ENCODE data around the gene RNASE13. TPM values are rescaled to one million over a fixed set of nuclear protein-coding genes. Genes with fewer than 3 reads are reported as not detected.
A peak's percentile ranks its signal among the peaks of the same experiment; 100 is the strongest.

Gene RNASE13
- total RNA-seq, 4 donors from 2014 or later: not detected

- WGBS, 2 donors (ENCODE audit: low coverage in 1 of 2): no CpG with 5 or more reads among the region's 37 CpGs
- Histone ChIP-seq H3K36me3 (peaks cover 0 to 37% of the 10 kb centered on the region in 2 donors), H3K9me3 (no peaks in the 10 kb centered on the region), H3K4me3 (peak overlapping the region; percentile 66 to 78), H3K27ac (peak overlapping the region; percentile 2 to 93 (median 88)), H3K27me3 (no peaks in the 10 kb centered on the region), H3K4me1 (peaks cover 0 to 47% (median 22%) of the 10 kb centered on the region in 3 donors)
- peak; percentile 74 for ATAC-seq
- peak in 1 of 2 donors; percentile 15 for TF ChIP-seq POLR2A (IDR thresholded peaks at IDR 0.05)
- TF ChIP-seq EP300 (IDR thresholded peaks at IDR 0.05): no peak
- TF ChIP-seq CTCF (IDR thresholded peaks at IDR 0.05): peak in 1 of 4 experiments; percentile 9
- TF ChIP-seq POLR2AphosphoS5 (IDR thresholded peaks at IDR 0.05): peak; percentile 44
These were observed 36.8 kb upstream of the RNASE13 start for GRCh38 chr14:21071225-21072030.

- Histone ChIP-seq H3K9me3 (no peaks in the 10 kb centered on the region), H3K4me1 (peaks cover 0 to 47% (median 22%) of the 10 kb centered on the region in 3 donors), H3K27me3 (no peaks in the 10 kb centered on the region), H3K27ac (peak overlapping the region; percentile 30 to 93 (median 88)), H3K36me3 (peaks cover 0 to 30% of the 10 kb centered on the region in 2 donors), H3K4me3 (peak overlapping the region; percentile 66 to 78)
- TF ChIP-seq POLR2A (IDR thresholded peaks at IDR 0.05) (peak in 1 of 2 donors; percentile 6), EP300 (IDR thresholded peaks at IDR 0.05) (no peak)
- ATAC-seq: peak; percentile 10
- WGBS, 2 donors (ENCODE audit: low coverage in 1 of 2): 0 to 1% methylated on average over 1 to 10 of the region's 23 CpGs
These were observed 36.1 kb upstream of the RNASE13 start for GRCh38 chr14:21070610-21071224.

DNA sequence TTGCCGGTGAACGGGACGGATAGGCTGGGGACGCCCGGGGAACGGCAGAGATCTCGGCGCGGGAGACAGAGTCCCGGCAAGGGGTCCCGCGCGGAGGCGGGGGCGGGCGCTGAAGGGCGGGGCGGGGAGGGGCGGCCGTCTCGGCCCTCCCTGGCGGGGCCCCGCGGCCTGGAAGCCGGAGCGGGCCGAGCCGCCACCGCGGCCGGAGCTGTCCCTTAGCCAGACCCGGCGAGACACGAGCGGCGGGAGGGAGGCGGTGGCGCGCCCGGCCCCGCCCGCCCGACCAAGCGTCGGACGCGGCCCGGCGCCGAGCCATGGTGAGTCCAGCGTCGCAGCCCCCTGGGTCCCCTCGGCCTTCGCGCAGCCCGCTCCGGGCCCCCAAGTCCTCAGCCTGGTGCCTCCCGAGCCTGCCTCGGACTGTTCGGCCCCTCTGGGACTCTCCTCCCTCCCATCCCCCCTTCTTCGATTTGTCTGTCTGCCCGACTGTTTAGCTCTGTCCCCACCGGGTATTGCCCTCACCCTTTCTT, 35.5 kb upstream of the RNASE13 start, which contains the start of gene ARHGEF40:
ARHGEF40 (plus strand) TSS at position 222 of the 527 bp plus-strand sequence; CDS start at position 315, 93 bp downstream.
- TF ChIP-seq POLR2AphosphoS5 (IDR thresholded peaks at IDR 0.05) (no peak), POLR2A (IDR thresholded peaks at IDR 0.05) (peak; percentile 38 to 44)
- Histone ChIP-seq H3K27me3 (no peaks in the 10 kb centered on the region), H3K27ac (peak within 1 kb of the TSS; percentile 30 to 93 (median 88)), H3K9me3 (no peaks in the 10 kb centered on the region), H3K4me1 (peaks cover 0 to 47% (median 22%) of the 10 kb centered on the region in 3 donors), H3K36me3 (peaks cover 0 to 24% of the 10 kb centered on the region in 2 donors), H3K4me3 (peak within 1 kb of the TSS; percentile 66 to 78)
- peak; percentile 70 for ATAC-seq
- 0% methylated on average over 5 to 9 of the region's 63 CpGs for WGBS, 2 donors (ENCODE audit: low coverage in 1 of 2)

DNA sequence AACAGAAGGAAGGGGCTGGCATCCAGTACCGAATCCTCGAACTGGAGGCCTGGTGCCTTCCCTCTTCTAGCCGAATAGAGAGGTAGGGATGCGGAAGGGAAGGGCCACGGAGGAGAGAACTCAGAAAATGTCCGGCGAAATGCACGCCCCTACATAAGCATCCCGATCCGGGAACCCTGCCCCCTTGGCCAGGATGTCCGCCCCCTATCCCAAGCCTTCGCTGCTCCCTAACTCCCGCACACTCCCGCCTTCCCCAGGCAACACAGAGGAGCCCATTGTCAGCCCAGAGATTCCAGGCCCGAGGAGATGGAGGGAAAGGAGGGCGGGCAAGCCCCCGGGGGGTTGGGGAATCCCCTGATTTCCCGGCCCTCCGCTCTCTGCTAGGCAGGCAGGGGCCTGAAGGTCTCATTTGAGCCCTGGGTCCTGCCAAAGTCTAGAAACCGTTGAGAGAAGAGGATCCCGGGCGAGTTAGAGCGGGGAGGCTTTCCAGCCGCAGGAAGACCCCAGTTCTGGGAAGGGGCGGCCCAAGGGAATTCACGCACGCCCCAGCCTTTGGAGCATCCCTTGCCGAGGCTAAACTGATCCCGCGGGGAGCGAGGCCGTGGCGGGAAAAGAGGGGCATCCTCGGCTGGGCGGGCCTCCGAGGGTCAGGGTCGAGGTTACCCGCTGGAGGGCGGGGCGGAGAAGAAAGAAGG, 34.9 kb upstream of the RNASE13 start:
- H3K4me1 ChIP-seq: peaks cover 0 to 47% (median 22%) of the 10 kb centered on the region in 3 donors
- ATAC-seq: peak; percentile 4
- 0% methylated on average over 3 to 7 of the region's 40 CpGs for WGBS, 2 donors (ENCODE audit: low coverage in 1 of 2)
- no peaks in the 10 kb centered on the region for H3K9me3 ChIP-seq
- peak overlapping the region; percentile 4 to 93 (median 88) for H3K27ac ChIP-seq
- TF ChIP-seq CTCF (IDR thresholded peaks at IDR 0.05): peak in 1 of 4 experiments; percentile 8
- no peak for TF ChIP-seq EP300 (IDR thresholded peaks at IDR 0.05)
- H3K4me3 ChIP-seq: peak overlapping the region; percentile 66 to 78
- peaks cover 0 to 18% of the 10 kb centered on the region in 2 donors for H3K36me3 ChIP-seq
- H3K27me3 ChIP-seq: no peaks in the 10 kb centered on the region

DNA sequence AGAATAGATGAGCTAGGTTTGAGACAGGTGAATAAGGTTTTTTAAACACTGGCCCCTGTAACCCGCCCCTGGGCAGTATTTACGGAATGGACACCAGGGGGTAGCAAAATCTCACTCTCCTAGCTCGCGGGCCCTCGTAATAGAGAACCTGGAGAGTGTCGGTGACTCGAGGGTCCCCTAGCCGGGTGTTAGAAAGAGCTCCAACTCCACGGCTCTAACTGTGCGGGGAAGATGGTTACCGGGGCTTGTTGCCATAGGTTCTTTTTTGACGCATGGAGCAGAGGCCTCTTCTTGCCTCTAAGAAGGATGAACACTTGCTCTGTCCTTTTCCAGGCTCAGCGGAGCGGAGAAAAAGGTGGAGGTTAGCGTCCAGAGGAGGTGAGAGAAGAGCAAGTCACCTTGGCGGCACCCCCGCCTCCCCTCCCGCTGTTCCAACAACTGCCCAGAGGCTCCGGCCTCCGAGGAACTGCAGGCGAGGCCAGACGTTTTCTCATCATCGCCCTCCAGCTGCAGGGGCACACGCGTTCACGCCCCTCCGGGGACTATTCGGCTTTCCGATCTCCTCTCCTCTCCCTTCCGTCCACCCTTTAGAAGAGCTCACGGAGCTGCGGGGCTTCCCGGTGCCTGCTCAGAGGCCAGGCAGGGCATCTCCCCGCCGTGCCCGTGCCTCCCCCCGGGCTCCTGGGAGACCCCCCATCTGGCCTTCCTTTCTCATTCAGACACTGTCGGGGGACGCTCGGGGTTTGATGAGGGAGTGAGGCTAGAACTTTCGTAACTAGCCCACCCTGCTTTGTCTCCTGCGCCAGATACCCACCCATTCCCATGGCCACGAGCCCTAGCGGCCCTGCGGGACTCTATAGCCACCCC, 34.1 kb upstream of the RNASE13 start:
- Histone ChIP-seq H3K27ac (peak overlapping the region in 3 of 4 donors; percentile 88 to 93 (median 89)), H3K9me3 (no peaks in the 10 kb centered on the region), H3K4me3 (peak overlapping the region; percentile 66 to 78), H3K4me1 (peaks cover 0 to 47% (median 22%) of the 10 kb centered on the region in 3 donors), H3K27me3 (no peaks in the 10 kb centered on the region), H3K36me3 (peaks cover 0 to 10% of the 10 kb centered on the region in 2 donors)
- TF ChIP-seq CTCF (IDR thresholded peaks at IDR 0.05): peak in 3 of 4 experiments; percentile 72 to 83 (median 79)
- TF ChIP-seq EP300 (IDR thresholded peaks at IDR 0.05): no peak
- WGBS, 2 donors (ENCODE audit: low coverage in 1 of 2): 0% methylated on average over 9 of the region's 45 CpGs; no CpG with 5 or more reads in 1 of the 2 donors
- ATAC-seq: no peak
